ENCODE results near the gene BTBD2. TPM values are rescaled to one million over a fixed set of nuclear protein-coding genes. Genes with fewer than 3 reads are reported as not detected.

BTBD2 gene
- total RNA-seq, 1 experiment from 2014 or later = 110 TPM

GRCh38 chr19:1943661-1944087 is 71.8 kb downstream of the BTBD2 start:
- Histone ChIP-seq H2AFZ (ENCODE audit: low read length) (no peak overlapping the region), H3K9ac (ENCODE audit: extremely low read depth, insufficient read length, low read length) (no peak overlapping the region), H4K20me1 (ENCODE audit: control insufficient read depth, insufficient read depth, insufficient read length) (no peaks in the 10 kb centered on the region), H3K4me1 (ENCODE audit: insufficient read depth, low read length) (no peaks in the 10 kb centered on the region; the same call in 1 of the 2 replicates), H3K23me2 (ENCODE audit: insufficient read length, low read depth, low read length, poor library complexity, severe bottlenecking) (peaks cover 9% of the 10 kb centered on the region), H4K5ac (ENCODE audit: insufficient read length, low read depth, low read length) (no peak overlapping the region), H2BK15ac (ENCODE audit: low read depth, low read length) (no peak overlapping the region), H3K18ac (ENCODE audit: insufficient read length, low read depth, low read length) (no peak overlapping the region), H3K9me3 (ENCODE audit: control insufficient read depth, low read depth, low read length) (no peaks in the 10 kb centered on the region), H4K91ac (ENCODE audit: insufficient read length, low read depth, low read length) (no peak overlapping the region), H3K79me1 (ENCODE audit: insufficient read depth, low read depth, low read length, poor library complexity, severe bottlenecking) (peaks cover 9% of the 10 kb centered on the region), H3T11ph (ENCODE audit: low read length) (no peak overlapping the region), H3K14ac (ENCODE audit: insufficient read depth, low read length) (no peak overlapping the region; the same call in 1 of the 2 replicates), H3K4me2 (ENCODE audit: insufficient read depth, insufficient read length, low read length) (no peak overlapping the region), H3K27me3 (ENCODE audit: insufficient read depth, low read length) (no peaks in the 10 kb centered on the region), H2BK12ac (ENCODE audit: insufficient read length, low read depth, low read length) (no peak overlapping the region), H2AK5ac (ENCODE audit: insufficient read length, low read length) (no peak overlapping the region), H2BK120ac (ENCODE audit: low read depth, low read length, poor library complexity, severe bottlenecking) (no peak overlapping the region), H3K4ac (ENCODE audit: low read depth, low read length) (no peak overlapping the region), H3K56ac (ENCODE audit: insufficient read length, low read depth, low read length) (no peak overlapping the region), H3K79me2 (ENCODE audit: insufficient read depth, low read length) (peaks cover 42% of the 10 kb centered on the region), H3K23ac (ENCODE audit: insufficient read length, low read depth, low read length) (no peak overlapping the region), H4K8ac (replicated peaks; ENCODE audit: insufficient read length, low read depth, low read length) (no peak overlapping the region), H2BK20ac (ENCODE audit: low read depth, low read length, poor library complexity, severe bottlenecking) (no peak overlapping the region), H2BK5ac (ENCODE audit: insufficient read length, low read length) (no peak overlapping the region), H3K27ac (ENCODE audit: insufficient read length, low read depth, low read length) (no peak overlapping the region)
- DNase-seq = no peak
- Mint-ChIP-seq H3K9me3 (no peaks in the 10 kb centered on the region), H3K4me3 (peak overlapping the region; percentile 91 to 96; a peak in 4 of 5 replicates), H3K27ac (peak overlapping the region in 2 of 3 experiments; percentile 52 to 89; a peak in 1 of 7 replicates), H3K36me3 (ENCODE audit: insufficient read depth in 1 of 3, low read depth in 3 of 3) (peaks cover 0 to 2% (median under 1%) of the 10 kb centered on the region in 3 experiments; a peak in 2 of 7 replicates), H3K4me1 (peaks cover 20 to 28% of the 10 kb centered on the region in 2 experiments), H3K27me3 (ENCODE audit: low read depth) (no peaks in the 10 kb centered on the region)
- no CpG with 5 or more reads among the region's 22 CpGs for WGBS (ENCODE audit: extremely low coverage, insufficient read length, low lambda C conversion rate)
- TF ChIP-seq, protein P1, sequence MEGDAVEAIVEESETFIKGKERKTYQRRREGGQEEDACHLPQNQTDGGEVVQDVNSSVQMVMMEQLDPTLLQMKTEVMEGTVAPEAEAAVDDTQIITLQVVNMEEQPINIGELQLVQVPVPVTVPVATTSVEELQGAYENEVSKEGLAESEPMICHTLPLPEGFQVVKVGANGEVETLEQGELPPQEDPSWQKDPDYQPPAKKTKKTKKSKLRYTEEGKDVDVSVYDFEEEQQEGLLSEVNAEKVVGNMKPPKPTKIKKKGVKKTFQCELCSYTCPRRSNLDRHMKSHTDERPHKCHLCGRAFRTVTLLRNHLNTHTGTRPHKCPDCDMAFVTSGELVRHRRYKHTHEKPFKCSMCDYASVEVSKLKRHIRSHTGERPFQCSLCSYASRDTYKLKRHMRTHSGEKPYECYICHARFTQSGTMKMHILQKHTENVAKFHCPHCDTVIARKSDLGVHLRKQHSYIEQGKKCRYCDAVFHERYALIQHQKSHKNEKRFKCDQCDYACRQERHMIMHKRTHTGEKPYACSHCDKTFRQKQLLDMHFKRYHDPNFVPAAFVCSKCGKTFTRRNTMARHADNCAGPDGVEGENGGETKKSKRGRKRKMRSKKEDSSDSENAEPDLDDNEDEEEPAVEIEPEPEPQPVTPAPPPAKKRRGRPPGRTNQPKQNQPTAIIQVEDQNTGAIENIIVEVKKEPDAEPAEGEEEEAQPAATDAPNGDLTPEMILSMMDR (conservative IDR thresholded peaks at IDR 0.05) = no peak
